Measurements from ENCODE around the gene ATXN3L.

The ATXN3L gene

GRCh38 chrX:13307041-13307440, 12.8 kb downstream of the ATXN3L start:
- H3K27ac ChIP-seq (ENCODE audit: extremely low read depth, low read depth, low read length), result no peak overlapping the region
- TF ChIP-seq GLIS1 (tag by site-specific recombination; IDR thresholded peaks at IDR 0.05), result no peak
- no peak for TF ChIP-seq ZNF623 (tag by site-specific recombination; IDR thresholded peaks at IDR 0.05)
- no peak for TF ChIP-seq PRDM6 (tag by site-specific recombination; IDR thresholded peaks at IDR 0.05)
- no peak for TF ChIP-seq ZBTB1 (tag by site-specific recombination; IDR thresholded peaks at IDR 0.05)
- no peak for TF ChIP-seq KLF7 (tag by site-specific recombination; IDR thresholded peaks at IDR 0.05; ENCODE audit: borderline replicate concordance)
- TF ChIP-seq ZNF114 (tag by site-specific recombination; IDR thresholded peaks at IDR 0.05), result no peak
- TF ChIP-seq ZNF610 (tag by site-specific recombination; IDR thresholded peaks at IDR 0.05; ENCODE audit: borderline replicate concordance), result no peak
- TF ChIP-seq ZNF48 (tag by site-specific recombination; IDR thresholded peaks at IDR 0.05), result no peak
- TF ChIP-seq ZNF138 (tag by site-specific recombination; IDR thresholded peaks at IDR 0.05; ENCODE audit: borderline replicate concordance), result no peak
- TF ChIP-seq ZNF473 (tag by site-specific recombination; IDR thresholded peaks at IDR 0.05), result no peak
- TF ChIP-seq PATZ1 (tag by site-specific recombination; IDR thresholded peaks at IDR 0.05), result no peak
- TF ChIP-seq ZNF785 (tag by site-specific recombination; IDR thresholded peaks at IDR 0.05), result no peak
- TF ChIP-seq ZSCAN23 (tag by site-specific recombination; IDR thresholded peaks at IDR 0.05), result no peak
- no peaks in the 10 kb centered on the region for H3K36me3 ChIP-seq (ENCODE audit: control insufficient read depth in 2 of 2, insufficient read depth in 1 of 2, low read length in 2 of 2)
- no peaks in the 10 kb centered on the region for H3K9me3 ChIP-seq (ENCODE audit: control insufficient read depth, insufficient read depth, low read depth, low read length)
- POLR2A ChIA-PET, result no interaction called here
- no peak overlapping the region for H3K4me3 ChIP-seq (ENCODE audit: low read depth, low read length)
- CTCF ChIA-PET, result no interaction called here
- H3K4me1 ChIP-seq (ENCODE audit: control insufficient read depth, insufficient read depth, low read length), result no peaks in the 10 kb centered on the region

- H3K4me3 ChIP-seq (ENCODE audit: low read depth, low read length), result no peak overlapping the region
- no peaks in the 10 kb centered on the region for H3K4me1 ChIP-seq (ENCODE audit: control insufficient read depth, insufficient read depth, low read length)
- no peak overlapping the region for H3K27ac ChIP-seq (ENCODE audit: extremely low read depth, low read depth, low read length)
- POLR2A ChIA-PET, result interaction anchor here (1.6 kb wide), 1 partner anchor 10 kb away, joined by 4 read pairs; no protein-coding TSS in a partner anchor
- CTCF ChIA-PET, result interaction anchor here (1.0 to 2.0 kb wide), 3 partner anchors 51 to 444 kb away, joined by 3 to 8 read pairs (median 4); no protein-coding TSS in a partner anchor
- no peaks in the 10 kb centered on the region for H3K9me3 ChIP-seq (ENCODE audit: control insufficient read depth, insufficient read depth, low read depth, low read length)
- H3K36me3 ChIP-seq (ENCODE audit: control insufficient read depth in 2 of 2, insufficient read depth in 1 of 2, low read length in 2 of 2), result no peaks in the 10 kb centered on the region
- no peak for TF ChIP-seq ELK4 (IDR thresholded peaks at IDR 0.05; ENCODE audit: borderline replicate concordance, low read depth, low read length)
Observed at GRCh38 chrX:13305108-13305507, 14.7 kb downstream of the ATXN3L start.

- ChIA-PET POLR2A (interaction anchor here (0.7 kb wide), 1 partner anchor 110 kb away, joined by 3 read pairs; no protein-coding TSS in a partner anchor), CTCF (interaction anchor here (0.5 to 2.0 kb wide), 7 partner anchors 22 to 445 kb away, joined by 3 to 8 read pairs (median 3); no protein-coding TSS in a partner anchor)
- Histone ChIP-seq H3K27ac (ENCODE audit: extremely low read depth, low read depth, low read length) (no peak overlapping the region), H3K36me3 (ENCODE audit: control insufficient read depth in 2 of 2, insufficient read depth in 1 of 2, low read length in 2 of 2) (no peaks in the 10 kb centered on the region), H3K9me3 (ENCODE audit: control insufficient read depth, insufficient read depth, low read depth, low read length) (no peaks in the 10 kb centered on the region), H3K4me3 (ENCODE audit: low read depth, low read length) (no peak overlapping the region), H3K4me1 (ENCODE audit: control insufficient read depth, insufficient read depth, low read length) (peaks cover 7% of the 10 kb centered on the region)
- no peak for TF ChIP-seq ZBTB48 (tag by site-specific recombination; IDR thresholded peaks at IDR 0.05)
- TF ChIP-seq SETDB1 (IDR thresholded peaks at IDR 0.05; ENCODE audit: insufficient read length, low read length), result no peak
- TF ChIP-seq ZNF518A (tag by site-specific recombination; conservative IDR thresholded peaks at IDR 0.05; ENCODE audit: low read depth), result no peak
- no peak for TF ChIP-seq ZNF18 (tag by site-specific recombination; IDR thresholded peaks at IDR 0.05)
Observed at GRCh38 chrX:13304052-13304451, 15.8 kb downstream of the ATXN3L start.

All from HEK293 (cell line).